ENCODE data around the gene CTIF.

The CTIF gene

DNA sequence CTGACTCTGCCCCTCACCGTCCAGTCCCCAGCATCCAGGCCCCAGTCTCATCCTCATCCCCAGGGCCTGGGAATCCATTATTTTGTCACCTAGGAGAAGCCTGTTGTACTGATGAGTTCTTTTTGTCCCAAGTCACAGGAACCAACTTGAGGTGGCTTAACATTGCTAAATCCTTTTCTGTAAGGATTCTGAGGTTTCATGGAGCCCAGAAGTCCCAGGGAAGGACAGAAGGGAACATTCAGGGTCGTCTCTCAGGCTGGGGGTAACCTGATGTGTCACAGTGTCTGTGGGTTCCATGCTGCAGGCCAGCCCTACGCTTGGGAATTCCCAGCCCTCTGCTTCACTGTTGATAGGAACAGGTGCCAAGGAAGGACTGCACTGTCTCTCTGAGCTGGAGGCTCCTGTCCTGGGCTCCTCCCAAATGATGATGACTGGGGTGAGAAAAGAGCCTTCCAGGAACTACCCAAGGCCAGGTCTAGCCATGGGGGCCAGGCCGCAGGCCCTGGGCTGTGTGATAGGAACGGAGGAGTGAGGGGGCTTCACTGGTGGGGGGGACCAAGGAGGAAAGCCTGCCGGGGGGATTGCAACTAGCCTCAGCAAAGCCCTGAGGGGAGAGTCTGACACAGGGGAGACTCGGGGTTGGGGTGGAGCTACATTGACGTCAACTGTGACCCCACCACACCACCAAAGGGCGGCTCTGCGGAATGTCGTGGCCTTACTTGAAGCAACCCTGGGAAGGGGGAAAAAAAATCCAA, 266.2 kb downstream of the CTIF start:
- H3K4me3 ChIP-seq (replicated peaks; ENCODE audit: low read depth, low read length) = no peak overlapping the region
- TF ChIP-seq, protein P1, sequence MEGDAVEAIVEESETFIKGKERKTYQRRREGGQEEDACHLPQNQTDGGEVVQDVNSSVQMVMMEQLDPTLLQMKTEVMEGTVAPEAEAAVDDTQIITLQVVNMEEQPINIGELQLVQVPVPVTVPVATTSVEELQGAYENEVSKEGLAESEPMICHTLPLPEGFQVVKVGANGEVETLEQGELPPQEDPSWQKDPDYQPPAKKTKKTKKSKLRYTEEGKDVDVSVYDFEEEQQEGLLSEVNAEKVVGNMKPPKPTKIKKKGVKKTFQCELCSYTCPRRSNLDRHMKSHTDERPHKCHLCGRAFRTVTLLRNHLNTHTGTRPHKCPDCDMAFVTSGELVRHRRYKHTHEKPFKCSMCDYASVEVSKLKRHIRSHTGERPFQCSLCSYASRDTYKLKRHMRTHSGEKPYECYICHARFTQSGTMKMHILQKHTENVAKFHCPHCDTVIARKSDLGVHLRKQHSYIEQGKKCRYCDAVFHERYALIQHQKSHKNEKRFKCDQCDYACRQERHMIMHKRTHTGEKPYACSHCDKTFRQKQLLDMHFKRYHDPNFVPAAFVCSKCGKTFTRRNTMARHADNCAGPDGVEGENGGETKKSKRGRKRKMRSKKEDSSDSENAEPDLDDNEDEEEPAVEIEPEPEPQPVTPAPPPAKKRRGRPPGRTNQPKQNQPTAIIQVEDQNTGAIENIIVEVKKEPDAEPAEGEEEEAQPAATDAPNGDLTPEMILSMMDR (IDR thresholded peaks at IDR 0.05; ENCODE audit: low read depth, low read length, missing control alignments) = no peak
- no peak for DNase-seq (ENCODE audit: extremely low read depth, low read depth)

GRCh38 chr18:48805826-48806535, 267.1 kb downstream of the CTIF start:
- no peak overlapping the region for H3K4me3 ChIP-seq (replicated peaks; ENCODE audit: low read depth, low read length)
- TF ChIP-seq, protein P1 (IDR thresholded peaks at IDR 0.05; ENCODE audit: low read depth, low read length, missing control alignments) = no peak
- DNase-seq (ENCODE audit: extremely low read depth, low read depth) = no peak

DNA sequence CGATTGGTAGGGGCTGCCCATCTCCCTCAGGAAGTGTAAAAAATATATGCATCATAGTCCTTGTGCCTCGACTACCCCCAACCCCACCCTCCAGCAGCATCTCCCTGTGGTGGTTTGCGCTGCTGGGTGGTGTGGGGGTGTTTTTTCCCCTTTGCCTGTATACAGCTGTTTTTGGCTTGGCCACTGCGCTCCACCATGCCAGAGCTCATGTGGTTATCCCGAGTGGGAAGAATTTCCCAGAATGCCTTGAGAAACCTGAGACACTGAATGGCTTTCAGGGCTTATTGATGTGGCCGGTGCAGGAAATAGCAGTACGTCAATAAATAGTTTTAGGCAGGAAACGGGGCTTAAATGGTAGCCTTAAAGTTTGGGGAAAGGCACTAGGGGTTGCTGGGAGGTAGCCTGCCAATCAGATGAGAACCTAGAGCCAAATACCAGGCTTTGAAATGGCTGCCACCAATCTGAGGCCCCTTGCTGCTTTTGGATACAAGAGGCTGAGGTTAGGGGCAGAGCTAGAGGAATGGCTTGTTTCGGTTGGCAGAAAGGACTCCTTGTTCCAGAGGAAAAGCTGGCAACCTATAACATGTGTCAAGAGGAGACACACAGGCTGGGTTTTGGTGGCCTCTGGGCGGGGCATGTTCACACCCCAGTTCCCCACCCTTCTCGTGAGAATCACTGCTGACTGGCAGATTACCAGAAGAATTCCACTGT, 267.9 kb downstream of the CTIF start:
- H3K4me3 ChIP-seq (replicated peaks; ENCODE audit: low read depth, low read length) = no peak overlapping the region
- no peak for DNase-seq (ENCODE audit: extremely low read depth, low read depth)
- TF ChIP-seq, protein P1 (IDR thresholded peaks at IDR 0.05; ENCODE audit: low read depth, low read length, missing control alignments) = no peak

DNA sequence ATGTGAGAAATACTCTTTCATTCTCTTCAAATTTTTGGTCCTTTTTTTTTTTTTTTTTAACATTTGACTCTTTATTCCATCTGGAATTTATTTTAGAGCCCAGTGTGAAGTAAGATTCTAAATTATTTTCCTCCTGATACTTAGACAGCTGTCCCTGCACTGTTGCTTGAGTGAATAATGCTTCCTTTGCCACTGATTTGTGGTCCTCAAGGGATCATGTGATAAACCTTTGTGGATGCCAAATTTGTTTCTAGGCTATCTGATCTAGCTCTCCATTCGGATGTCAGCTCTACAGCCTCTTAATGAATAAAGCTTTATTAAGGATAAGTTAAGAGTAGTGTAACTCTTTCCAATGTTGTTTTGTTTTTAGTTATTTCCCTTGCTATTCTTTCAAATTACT, 269.6 kb downstream of the CTIF start:
- TF ChIP-seq, protein P1 (IDR thresholded peaks at IDR 0.05; ENCODE audit: low read depth, low read length, missing control alignments) = no peak
- DNase-seq (ENCODE audit: extremely low read depth, low read depth) = no peak
- H3K4me3 ChIP-seq (replicated peaks; ENCODE audit: low read depth, low read length) = no peak overlapping the region

- H3K4me3 ChIP-seq (replicated peaks; ENCODE audit: low read depth, low read length) = no peak overlapping the region
- TF ChIP-seq, protein P1 (IDR thresholded peaks at IDR 0.05; ENCODE audit: low read depth, low read length, missing control alignments) = no peak
- no peak for DNase-seq (ENCODE audit: extremely low read depth, low read depth)
These were observed 270.5 kb downstream of the CTIF start for GRCh38 chr18:48809365-48809764.

- DNase-seq (ENCODE audit: extremely low read depth, low read depth) = no peak
- H3K4me3 ChIP-seq (replicated peaks; ENCODE audit: low read depth, low read length) = no peak overlapping the region
- TF ChIP-seq, protein P1 (IDR thresholded peaks at IDR 0.05; ENCODE audit: low read depth, low read length, missing control alignments) = no peak
These were observed 272.0 kb downstream of the CTIF start for GRCh38 chr18:48810805-48811204.

Measured in HFF-Myc (cell line).